RWPE1 (cell line): ENCODE results near the gene MRPS22.

ENCODE experiments used
- CTCF ChIA-PET: fragments of 350-600 bp; sonication (Branson Sonifier 250); formaldehyde crosslinking; extraction: SDS; loops from one replicate; lab custom pipeline; 2021; lab: Yijun Ruan, JAX
- POLR2A ChIA-PET: fragments of 400-600 bp; formaldehyde crosslinking; extraction: SDS; loops from one replicate; lab custom pipeline; 2020; ENCODE audit warnings: antibody characterized with exemption; ENCODE audit not compliant: low non-redundant PET; lab: Yijun Ruan, JAX
- DNase-seq: peaks from one replicate; pipeline ENCODE4 v3.0.0; 2012; ENCODE audit warnings: low spot score
- H3K27ac ChIP-seq: fragments of 450-650 bp; 2 replicates; pipeline ENCODE4 v1.5.1; 2017
- CTCF ChIP-seq: fragments of 450-650 bp; conservative IDR thresholded peaks from 2 replicates; pipeline ENCODE4 v1.5.1; 2017; ENCODE audit warnings: low read depth, mild to moderate bottlenecking

The MRPS22 gene

GRCh38 chr3:139343895-139344856 is at the start of gene MRPS22:
TSS of gene MRPS22 (plus strand) at chr3:139344020. CDS start at chr3:139344027, 7 bp downstream.
- DNase-seq = peak; percentile 90
- TF ChIP-seq CTCF = no peak
- ChIA-PET CTCF (interaction anchor here (1.0 kb wide), 1 partner anchor 1015 kb away, joined by 3 read pairs; no protein-coding TSS in a partner anchor), POLR2A (no interaction called here)
- H3K27ac ChIP-seq = peak within 1 kb of the TSS; percentile 83

- DNase-seq = no peak
- POLR2A ChIA-PET = no interaction called here
- CTCF ChIA-PET = interaction anchor here (0.6 kb wide), 2 partner anchors 34 to 49 kb away, joined by 3 read pairs; no protein-coding TSS in a partner anchor
- no peak overlapping the region for H3K27ac ChIP-seq
- TF ChIP-seq CTCF = no peak
Observed at GRCh38 chr3:139295040-139295439, 48.8 kb upstream of the MRPS22 start.

- TF ChIP-seq CTCF = no peak
- POLR2A ChIA-PET = no interaction called here
- no peak overlapping the region for H3K27ac ChIP-seq
- DNase-seq = no peak
- CTCF ChIA-PET = interaction anchor here (0.6 to 1.1 kb wide), 3 partner anchors 33 to 591 kb away, joined by 3 to 6 read pairs (median 3); no protein-coding TSS in a partner anchor
Observed at GRCh38 chr3:139296141-139296718, 47.6 kb upstream of the MRPS22 start.

- POLR2A ChIA-PET = no interaction called here
- no peak for TF ChIP-seq CTCF
- no peak overlapping the region for H3K27ac ChIP-seq
- no peak for DNase-seq
- CTCF ChIA-PET = no interaction called here
Observed at GRCh38 chr3:139297588-139298311, 46.1 kb upstream of the MRPS22 start.

- no peak for TF ChIP-seq CTCF
- DNase-seq = peak; percentile 58
- ChIA-PET CTCF (interaction anchor here (0.5 kb wide), 1 partner anchor 1194 kb away, joined by 3 read pairs; no protein-coding TSS in a partner anchor), POLR2A (no interaction called here)
- peak overlapping the region; percentile 45 for H3K27ac ChIP-seq
Observed at GRCh38 chr3:139299261-139300132, 44.3 kb upstream of the MRPS22 start.
